NCI-H2081 treated with DMSO at 0.1 percent for 48 hours (cell line): ENCODE results near the gene SAMD8.
"Not testable (repeated sequence)": the region's sequence is repeated elsewhere in the genome, so short reads cannot be mapped to it uniquely, and the experiment has no call there.

Source experiments
- DNase-seq: peaks from one replicate; lab custom pipeline; 2025; lab: John Stamatoyannopoulos, UW

Gene SAMD8

DNA sequence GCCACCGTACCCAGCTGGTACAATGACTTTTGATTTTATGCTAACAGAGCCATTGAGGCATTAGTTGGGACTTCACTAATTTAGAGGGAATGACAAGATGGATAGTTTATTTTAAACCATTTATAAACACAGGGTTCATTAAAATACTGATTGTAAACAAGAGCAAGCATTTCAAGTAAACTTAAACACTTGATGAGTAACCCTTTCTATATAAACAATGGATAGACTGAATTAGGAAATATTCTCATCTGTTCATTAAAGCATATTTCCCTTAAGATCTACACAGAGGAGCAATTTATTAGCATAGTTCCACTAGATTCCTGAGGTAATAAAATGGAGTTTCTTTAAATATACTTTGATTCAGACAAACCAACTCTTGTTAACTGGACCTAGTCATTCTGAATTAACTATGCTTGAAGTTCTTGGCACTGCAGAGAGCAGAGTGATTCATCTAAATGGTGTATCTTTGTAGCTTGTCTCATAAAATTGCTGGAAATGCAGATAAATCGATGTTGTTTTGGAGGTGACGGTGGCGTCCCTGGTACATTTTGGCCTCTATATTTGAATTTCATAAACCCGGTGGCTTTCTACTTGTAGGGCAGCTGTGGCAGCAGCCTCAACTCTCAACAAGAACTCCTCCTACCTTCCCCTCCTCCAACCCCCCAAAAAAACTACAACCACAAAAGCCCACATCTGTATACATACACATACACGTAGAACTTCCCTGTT lies 83.7 kb downstream of the SAMD8 start:
- DNase-seq, result no peak

- DNase-seq, result no peak
Measured at GRCh38 chr10:75197066-75197465, 85.6 kb downstream of the SAMD8 start.

DNA sequence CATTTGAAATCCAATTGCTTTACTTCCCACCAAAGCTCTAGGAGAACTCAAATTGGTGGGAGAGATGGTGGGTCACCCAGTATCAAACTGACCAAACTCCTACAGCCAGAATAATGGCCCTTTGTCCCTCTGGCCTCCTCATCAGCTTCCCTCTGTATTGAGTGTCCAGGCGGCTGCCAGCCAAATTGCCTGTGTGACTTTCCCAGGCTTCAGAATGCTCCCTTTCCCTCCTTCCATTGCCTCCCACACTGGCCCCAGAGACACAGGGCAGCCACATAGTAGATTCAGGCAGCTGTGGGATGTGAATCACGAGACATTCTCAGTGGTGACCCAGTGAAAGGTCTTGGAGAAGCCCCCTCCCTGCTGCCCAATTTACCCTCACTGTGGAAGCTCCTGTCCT lies 86.5 kb downstream of the SAMD8 start:
- no peak for DNase-seq

DNA sequence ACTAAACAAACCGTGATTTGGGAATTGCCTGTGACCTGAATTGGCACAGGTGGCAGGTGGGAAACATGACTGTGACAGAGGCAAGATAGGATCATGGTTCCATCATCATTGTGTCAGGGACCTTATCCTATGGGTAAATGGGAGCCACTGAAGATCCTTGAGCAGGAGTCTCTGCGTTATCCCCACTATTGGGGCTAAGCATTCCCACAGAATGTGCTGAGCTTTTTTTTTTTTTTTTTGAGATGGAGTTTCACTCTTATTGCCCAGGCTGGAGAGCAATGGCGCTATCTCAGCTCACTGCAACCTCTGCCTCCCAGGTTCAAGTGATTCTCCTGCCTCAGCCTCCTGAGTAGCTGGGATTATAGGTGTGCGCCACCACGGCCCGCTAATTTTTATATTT lies 88.5 kb downstream of the SAMD8 start:
- DNase-seq, result not testable (repeated sequence)

DNA sequence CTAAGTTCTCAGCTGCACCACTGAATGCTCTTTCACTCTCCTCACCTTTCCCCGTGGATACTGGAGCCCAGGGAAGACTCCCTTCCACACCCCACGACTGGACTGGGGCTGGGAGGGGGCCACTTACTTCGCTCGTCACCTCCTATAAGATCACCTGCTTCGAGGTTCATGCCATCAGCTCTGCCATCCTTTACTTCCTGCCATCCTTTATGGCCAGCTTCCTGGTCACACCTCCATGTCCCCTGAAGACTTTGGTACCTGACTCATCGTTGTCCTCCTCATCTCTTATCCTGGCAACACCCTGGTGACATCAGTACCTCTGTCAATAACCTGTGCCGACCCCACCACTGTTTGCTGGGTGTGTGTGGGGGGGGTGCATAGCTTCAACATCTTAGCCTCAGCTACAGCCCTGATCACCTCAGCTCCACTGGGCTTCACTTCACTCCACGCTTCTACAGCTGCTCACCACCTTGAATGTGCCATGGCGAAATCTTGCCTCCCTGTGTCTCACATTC lies 90.4 kb downstream of the SAMD8 start:
- no peak for DNase-seq

- DNase-seq, result no peak
Measured at GRCh38 chr10:75202321-75203045, 91.0 kb downstream of the SAMD8 start.

DNA sequence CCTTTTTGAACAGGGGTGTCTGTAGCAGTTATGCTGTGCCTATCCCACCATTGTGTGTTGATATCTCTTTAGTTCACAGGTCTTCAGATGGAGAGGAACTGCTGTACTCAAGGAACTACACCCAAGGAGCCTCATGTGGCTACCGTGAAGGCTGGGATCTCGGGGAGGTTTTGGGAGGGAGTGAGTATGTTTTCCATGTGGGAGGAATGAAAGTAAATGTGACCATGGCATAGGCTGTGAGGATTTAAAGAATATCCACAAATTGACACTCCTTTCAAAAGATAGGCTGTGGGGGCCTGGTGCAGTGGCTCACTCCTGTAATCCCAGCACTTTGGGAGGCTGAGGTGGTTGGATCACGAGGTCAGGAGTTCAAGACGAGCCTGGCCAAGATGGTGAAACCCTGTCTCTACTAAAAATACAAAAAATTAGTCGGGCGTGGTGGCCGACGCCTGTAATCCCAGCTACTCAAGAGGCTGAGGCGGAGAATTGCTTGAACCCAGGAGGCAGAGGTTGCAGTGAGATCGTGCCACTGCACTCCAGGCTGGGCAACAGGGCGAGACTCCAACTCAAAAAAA lies 91.7 kb downstream of the SAMD8 start:
- DNase-seq, result not testable (repeated sequence)

DNA sequence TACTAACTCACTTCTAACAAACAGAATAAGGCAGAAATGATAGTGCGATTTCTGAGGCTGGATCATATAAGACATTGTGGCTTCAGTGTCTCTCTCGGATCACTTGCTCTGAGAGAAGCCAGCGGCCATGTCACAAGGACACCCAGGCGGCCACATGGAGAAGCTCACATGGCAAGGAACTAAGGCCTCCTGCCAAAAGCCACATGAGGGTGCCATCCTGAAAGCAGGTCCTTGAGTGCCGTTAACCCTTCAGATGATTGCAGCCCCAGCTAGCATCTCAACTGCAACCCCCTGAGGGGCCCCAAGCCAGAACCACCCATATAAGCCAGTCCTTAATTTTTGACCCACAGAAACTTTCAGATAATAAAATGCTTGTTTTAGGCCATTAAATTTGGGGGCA lies 92.3 kb downstream of the SAMD8 start:
- DNase-seq, result no peak

DNA sequence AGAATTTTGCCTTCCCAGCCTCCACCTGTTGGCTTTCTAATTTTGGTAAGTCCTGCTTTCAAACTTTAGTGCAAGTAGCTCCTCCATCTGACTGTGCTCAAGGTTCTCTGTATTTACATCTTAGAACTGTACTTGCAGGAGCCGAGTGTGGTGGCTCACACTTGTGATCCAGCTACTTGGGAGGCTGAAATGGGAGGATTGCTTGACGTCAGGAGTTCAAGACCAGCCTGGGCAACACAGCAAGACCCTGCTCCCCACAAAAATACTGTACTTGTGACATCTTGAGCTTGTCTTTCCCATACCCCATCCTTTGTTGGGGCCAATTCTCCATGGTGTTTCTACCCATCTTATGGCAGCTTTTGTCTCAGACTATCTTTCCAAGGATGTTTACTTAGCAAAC lies 94.5 kb downstream of the SAMD8 start:
- no peak for DNase-seq

- not testable (repeated sequence) for DNase-seq
Measured at GRCh38 chr10:75206638-75207037, 95.2 kb downstream of the SAMD8 start.

DNA sequence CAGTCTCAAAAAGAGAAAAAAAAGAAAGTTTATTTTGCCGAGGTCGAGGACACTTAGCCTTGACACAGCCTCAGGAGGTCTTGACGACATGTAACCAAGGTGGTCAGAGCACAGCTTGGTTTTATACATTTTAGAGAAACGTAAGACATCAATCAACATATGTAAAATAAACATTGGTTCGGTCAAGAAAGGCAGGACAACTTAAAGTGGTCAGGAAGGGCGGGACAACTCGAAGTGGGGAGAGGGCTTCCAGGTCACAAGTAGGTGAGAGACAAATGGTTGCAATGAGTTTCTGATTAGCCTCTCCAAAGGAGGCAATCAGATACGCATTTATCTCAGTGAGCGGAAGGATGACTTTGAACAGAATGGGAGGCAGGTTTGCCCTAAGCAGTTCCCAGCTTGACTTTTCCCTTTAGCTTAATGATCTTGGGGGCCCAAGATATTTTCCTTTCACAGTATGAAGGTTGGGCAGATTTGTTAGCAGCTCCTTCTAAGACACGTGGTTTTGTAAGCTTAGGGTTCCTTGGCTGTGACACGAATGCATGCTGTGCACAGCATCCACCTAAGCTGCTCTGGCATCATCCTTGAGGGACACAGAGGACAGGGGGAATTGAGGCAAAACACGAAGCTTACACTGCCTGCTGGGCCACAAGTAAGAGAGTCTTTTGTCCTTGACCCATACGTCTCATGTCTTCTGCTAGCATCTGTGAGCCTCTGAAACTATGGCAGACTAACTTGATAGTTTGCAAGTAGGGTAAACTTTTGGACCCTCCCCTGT lies 95.8 kb downstream of the SAMD8 start:
- DNase-seq, result no peak

DNA sequence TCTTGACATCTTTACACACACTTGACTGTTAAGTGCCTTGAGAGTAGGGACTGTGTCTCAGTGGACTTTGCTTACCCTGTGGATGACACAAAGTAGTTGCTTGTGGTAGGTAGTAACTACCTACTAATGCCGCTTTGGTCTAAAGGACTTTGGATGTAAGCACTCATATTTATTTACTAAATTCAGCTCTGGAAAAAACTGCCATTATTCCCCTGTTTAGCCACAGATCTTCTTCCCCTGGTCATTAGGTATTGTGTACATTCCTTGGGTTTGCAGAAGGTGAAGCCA lies 96.3 kb downstream of the SAMD8 start:
- DNase-seq, result no peak

DNA sequence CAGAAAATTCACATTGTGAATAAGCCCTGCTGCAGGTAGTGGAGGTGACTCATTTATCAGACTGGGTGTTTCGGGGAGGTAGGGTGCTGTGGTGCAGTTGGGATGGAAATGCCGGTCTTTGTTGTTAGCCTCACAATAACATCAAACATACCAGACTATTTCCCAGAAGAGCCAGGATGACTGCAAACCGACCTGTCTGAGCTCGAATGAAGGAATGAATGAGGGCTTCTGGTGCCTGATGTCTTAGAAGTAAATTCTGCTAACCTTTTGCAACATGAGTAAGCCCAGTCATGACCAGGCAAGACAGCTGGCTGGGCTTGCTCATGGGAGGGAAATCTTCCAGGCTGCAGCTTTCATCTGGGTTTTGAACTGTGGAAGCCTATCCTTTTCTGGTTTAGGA lies 96.7 kb downstream of the SAMD8 start:
- DNase-seq, result no peak

DNA sequence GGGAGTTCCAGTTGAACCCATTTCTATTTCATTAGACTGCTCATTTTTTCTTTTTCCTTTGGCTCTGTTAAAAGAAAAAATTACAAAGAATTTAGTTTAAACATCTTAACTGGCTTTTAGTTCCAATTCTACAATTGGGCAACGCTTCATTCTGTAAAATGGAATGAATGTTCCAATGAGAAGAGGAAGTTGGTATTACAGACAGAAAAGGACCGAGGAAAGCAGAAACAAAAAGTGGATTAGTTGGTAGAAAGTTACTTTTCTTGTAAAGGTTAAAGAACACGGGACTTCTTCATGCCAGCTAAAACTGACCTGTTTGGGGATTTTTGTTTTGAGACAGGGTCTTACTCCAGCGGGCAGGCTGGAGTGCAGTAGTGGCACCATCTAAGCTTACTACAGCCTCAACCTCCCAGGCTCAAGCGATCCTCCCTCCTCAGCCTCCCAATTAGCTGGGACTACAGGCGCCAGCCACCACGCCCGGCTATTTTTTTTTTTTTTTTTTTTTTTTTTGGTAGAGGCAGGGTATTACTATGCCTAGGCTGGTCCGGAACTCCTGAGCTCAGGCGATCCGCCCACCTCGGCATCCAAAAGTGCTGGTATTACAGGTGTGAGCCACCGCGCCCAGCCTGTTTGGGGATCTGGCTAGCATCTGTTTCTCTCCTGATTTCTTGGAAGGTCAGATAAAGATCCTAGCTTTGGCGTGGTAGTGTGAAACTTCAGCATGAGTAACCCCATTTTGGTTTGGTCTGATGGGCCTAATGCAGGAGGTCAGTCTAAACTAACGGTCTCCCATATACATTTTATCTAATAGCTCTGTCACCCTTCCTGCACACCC lies 97.8 kb downstream of the SAMD8 start:
- DNase-seq, result no peak

DNA sequence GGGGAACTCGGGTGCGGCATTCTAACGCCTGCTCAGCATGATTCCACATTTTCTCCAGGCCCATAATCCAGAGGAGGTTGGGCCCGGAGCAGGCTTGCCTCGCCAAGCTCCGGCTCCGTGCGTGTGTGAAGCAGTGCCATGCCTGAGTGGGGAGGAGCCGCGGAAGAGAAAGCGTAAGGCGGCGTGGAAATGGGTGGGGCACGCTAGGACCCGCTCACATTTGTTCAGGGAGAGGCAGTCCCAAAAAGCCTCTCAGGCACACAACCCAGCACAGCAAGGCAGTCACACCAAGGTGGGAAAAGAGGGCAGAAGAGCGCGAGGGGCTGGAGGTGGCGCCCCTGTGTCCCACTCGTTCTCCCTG lies 98.4 kb downstream of the SAMD8 start:
- DNase-seq, result no peak

- DNase-seq, result peak; percentile 6
Measured at GRCh38 chr10:75210282-75211006, 99.0 kb downstream of the SAMD8 start, which contains the start of gene VDAC2. TSS of gene VDAC2 (plus strand) at chr10:75210796. CDS start at chr10:75211159, 363 bp downstream.

DNA sequence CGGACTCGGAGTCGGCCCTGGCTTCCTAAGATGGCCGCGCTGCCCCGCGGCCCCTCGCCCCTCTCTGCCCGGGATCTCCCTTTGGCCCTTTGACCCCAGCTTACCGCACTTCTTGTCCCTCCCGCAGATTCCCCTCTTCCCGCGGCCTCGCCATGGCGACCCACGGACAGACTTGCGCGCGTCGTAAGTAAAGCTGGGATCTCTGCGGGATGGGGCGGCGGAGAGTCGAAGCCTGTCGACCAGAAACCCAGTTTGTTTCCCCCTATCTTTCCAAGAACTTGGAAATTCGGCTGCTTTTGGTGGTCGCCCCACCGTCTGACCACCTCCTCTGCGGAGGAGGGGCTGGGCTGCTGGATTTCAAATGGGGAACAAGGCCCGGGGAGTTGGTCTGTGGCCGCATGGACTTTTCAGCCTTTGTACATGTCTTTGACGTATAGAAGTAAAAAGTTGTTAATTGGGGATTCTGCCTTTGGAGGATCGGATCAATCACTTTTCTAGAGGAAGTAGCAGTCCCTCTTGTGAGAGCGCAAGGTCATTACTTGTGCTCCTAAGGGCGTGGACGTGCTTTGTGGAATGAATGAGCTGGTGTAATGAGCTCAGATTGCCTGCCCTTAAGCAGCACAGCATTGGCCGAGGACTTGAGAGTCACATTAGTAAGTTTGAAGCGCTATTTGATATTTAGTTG lies 99.7 kb downstream of the SAMD8 start:
- DNase-seq, result no peak

DNA sequence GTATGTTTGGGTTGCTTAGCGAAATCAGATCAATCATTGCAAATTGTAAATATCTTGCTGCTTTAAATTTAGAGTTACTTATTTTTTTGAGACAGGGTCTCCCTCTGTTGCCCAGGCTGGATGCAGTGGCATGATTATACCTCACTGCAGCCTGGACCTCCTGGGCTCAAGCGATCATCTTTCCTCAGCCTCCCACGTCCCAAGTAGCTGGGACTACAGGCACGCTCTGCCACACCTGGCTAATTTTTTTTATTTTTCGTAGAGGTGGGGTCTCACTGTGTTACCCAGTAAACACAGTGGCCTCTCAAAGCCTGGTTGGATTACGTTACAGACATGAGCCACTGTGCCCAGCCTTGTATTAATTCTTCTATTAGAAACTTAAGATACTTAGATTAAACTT lies 100.9 kb downstream of the SAMD8 start:
- no peak for DNase-seq

GRCh38 chr10:75220274-75220673 lies 108.8 kb downstream of the SAMD8 start:
- DNase-seq, result no peak

- DNase-seq, result not testable (repeated sequence)
Measured at GRCh38 chr10:75221492-75221891, 110.0 kb downstream of the SAMD8 start.
